Endothelial cell of umbilical vein (primary cell): ENCODE data around the gene FRMD5.

ENCODE experiments used
- EZH2 ChIP-seq: IDR thresholded peaks from 2 replicates; pipeline ENCODE4 v1.6.1; 2012; ENCODE audit warnings: borderline replicate concordance, low read depth, mild to moderate bottlenecking, moderate library complexity, low read length, inconsistent platforms; ENCODE audit not compliant: severe bottlenecking
- POLR2A ChIP-seq: IDR thresholded peaks from 2 replicates; pipeline ENCODE4 v1.6.1; 2012; ENCODE audit warnings: low read depth, mild to moderate bottlenecking, control low read depth, low read length
- POLR2AphosphoS5 ChIP-seq: IDR thresholded peaks from 2 replicates; pipeline ENCODE4 v1.6.1; 2012; ENCODE audit warnings: low read depth, mild to moderate bottlenecking, control low read depth, low read length, moderate library complexity; ENCODE audit not compliant: insufficient read depth
- TF ChIP-seq, protein P1 (sequence below), 2 donors: IDR thresholded peaks; 1 replicate in 1 of 2; 2 replicates in 1 of 2; pipeline ENCODE4 v1.5.1; 2011; ENCODE audit warnings: low read length in 2 of 2, mild to moderate bottlenecking in 2 of 2, moderate library complexity in 2 of 2, control low read depth in 1 of 2, inconsistent platforms in 1 of 2, low read depth in 1 of 2; ENCODE audit not compliant: insufficient read depth in 1 of 2; ENCODE audit errors: extremely low read depth in 1 of 2

- TF ChIP-seq EZH2 (no peak), POLR2AphosphoS5 (no peak), POLR2A (no peak)
- TF ChIP-seq, protein P1, sequence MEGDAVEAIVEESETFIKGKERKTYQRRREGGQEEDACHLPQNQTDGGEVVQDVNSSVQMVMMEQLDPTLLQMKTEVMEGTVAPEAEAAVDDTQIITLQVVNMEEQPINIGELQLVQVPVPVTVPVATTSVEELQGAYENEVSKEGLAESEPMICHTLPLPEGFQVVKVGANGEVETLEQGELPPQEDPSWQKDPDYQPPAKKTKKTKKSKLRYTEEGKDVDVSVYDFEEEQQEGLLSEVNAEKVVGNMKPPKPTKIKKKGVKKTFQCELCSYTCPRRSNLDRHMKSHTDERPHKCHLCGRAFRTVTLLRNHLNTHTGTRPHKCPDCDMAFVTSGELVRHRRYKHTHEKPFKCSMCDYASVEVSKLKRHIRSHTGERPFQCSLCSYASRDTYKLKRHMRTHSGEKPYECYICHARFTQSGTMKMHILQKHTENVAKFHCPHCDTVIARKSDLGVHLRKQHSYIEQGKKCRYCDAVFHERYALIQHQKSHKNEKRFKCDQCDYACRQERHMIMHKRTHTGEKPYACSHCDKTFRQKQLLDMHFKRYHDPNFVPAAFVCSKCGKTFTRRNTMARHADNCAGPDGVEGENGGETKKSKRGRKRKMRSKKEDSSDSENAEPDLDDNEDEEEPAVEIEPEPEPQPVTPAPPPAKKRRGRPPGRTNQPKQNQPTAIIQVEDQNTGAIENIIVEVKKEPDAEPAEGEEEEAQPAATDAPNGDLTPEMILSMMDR (IDR thresholded peaks at IDR 0.05; ENCODE audit: extremely low read depth in 1 of 2, insufficient read depth in 1 of 2, low read depth in 1 of 2, low read length in 2 of 2): peak; percentile 33 to 50
These were observed 313.1 kb downstream of the FRMD5 start for GRCh38 chr15:43881944-43882343.
